Measurements from ENCODE around the gene NKAIN1. TPM values are rescaled to one million over a fixed set of nuclear protein-coding genes. Genes with fewer than 3 reads are reported as not detected.
A peak's percentile ranks its signal among the peaks of the same experiment; 100 is the strongest.

The NKAIN1 gene
- total RNA-seq, 1 experiment from 2014 or later = 20.2 TPM

- H3K27me3 ChIP-seq = no peaks in the 10 kb centered on the region
- H3K4me1 ChIP-seq = peaks cover 18% of the 10 kb centered on the region
- H3K27ac ChIP-seq = peak overlapping the region; percentile 30; the same call in 1 of the 2 replicates
- no peaks in the 10 kb centered on the region for H3K9me3 ChIP-seq (replicated peaks)
- no peaks in the 10 kb centered on the region for H3K36me3 ChIP-seq
- no peak for DNase-seq
- no peak overlapping the region for H3K4me3 ChIP-seq
Measured at GRCh38 chr1:31244326-31244725, 4.6 kb upstream of the NKAIN1 start.

GRCh38 chr1:31243501-31244286, 4.0 kb upstream of the NKAIN1 start:
- Histone ChIP-seq H3K27me3 (no peaks in the 10 kb centered on the region), H3K27ac (peak overlapping the region; percentile 30), H3K4me3 (no peak overlapping the region), H3K36me3 (no peaks in the 10 kb centered on the region), H3K4me1 (peaks cover 18% of the 10 kb centered on the region), H3K9me3 (replicated peaks) (no peaks in the 10 kb centered on the region)
- peak; percentile 63 to 78 for DNase-seq

- no peaks in the 10 kb centered on the region for H3K27me3 ChIP-seq
- no peak overlapping the region for H3K4me3 ChIP-seq
- H3K4me1 ChIP-seq = peaks cover 18% of the 10 kb centered on the region
- no peak overlapping the region for H3K27ac ChIP-seq
- no peaks in the 10 kb centered on the region for H3K9me3 ChIP-seq (replicated peaks)
- no peaks in the 10 kb centered on the region for H3K36me3 ChIP-seq
- no peak for DNase-seq
Measured at GRCh38 chr1:31241321-31241720, 1.6 kb upstream of the NKAIN1 start.

GRCh38 chr1:31238986-31239613, 587 bp downstream of the NKAIN1 start:
- no peaks in the 10 kb centered on the region for H3K36me3 ChIP-seq
- DNase-seq = peak; percentile 60 to 67
- no peaks in the 10 kb centered on the region for H3K27me3 ChIP-seq
- H3K4me3 ChIP-seq = peak overlapping the region; percentile 65
- H3K27ac ChIP-seq = no peak overlapping the region
- peaks cover 9% of the 10 kb centered on the region for H3K4me1 ChIP-seq
- no peaks in the 10 kb centered on the region for H3K9me3 ChIP-seq (replicated peaks)

GRCh38 chr1:31238612-31238985, 1.1 kb downstream of the NKAIN1 start:
- Histone ChIP-seq H3K27ac (no peak overlapping the region), H3K4me1 (peaks cover 4% of the 10 kb centered on the region), H3K36me3 (no peaks in the 10 kb centered on the region), H3K4me3 (peak overlapping the region; percentile 65), H3K9me3 (replicated peaks) (no peaks in the 10 kb centered on the region), H3K27me3 (no peaks in the 10 kb centered on the region)
- DNase-seq = no peak

- no peaks in the 10 kb centered on the region; the same call in 1 of the 2 replicates for H3K4me1 ChIP-seq
- H3K27ac ChIP-seq = no peak overlapping the region
- no peaks in the 10 kb centered on the region for H3K36me3 ChIP-seq
- no peak overlapping the region for H3K4me3 ChIP-seq
- no peaks in the 10 kb centered on the region for H3K9me3 ChIP-seq (replicated peaks)
- H3K27me3 ChIP-seq = no peaks in the 10 kb centered on the region
- DNase-seq = no peak
Measured at GRCh38 chr1:31234870-31235269, 4.8 kb downstream of the NKAIN1 start.

GRCh38 chr1:31234123-31234708, 5.5 kb downstream of the NKAIN1 start:
- no peaks in the 10 kb centered on the region for H3K27me3 ChIP-seq
- no peak for DNase-seq
- H3K4me3 ChIP-seq = no peak overlapping the region
- no peak overlapping the region for H3K27ac ChIP-seq
- no peaks in the 10 kb centered on the region for H3K36me3 ChIP-seq
- H3K4me1 ChIP-seq = peaks cover 6% of the 10 kb centered on the region; the same call in 1 of the 2 replicates
- H3K9me3 ChIP-seq (replicated peaks) = no peaks in the 10 kb centered on the region

GRCh38 chr1:31232689-31233088, 7.0 kb downstream of the NKAIN1 start:
- DNase-seq = no peak
- H3K9me3 ChIP-seq (replicated peaks) = no peaks in the 10 kb centered on the region
- H3K36me3 ChIP-seq = no peaks in the 10 kb centered on the region

GRCh38 chr1:31231802-31232201, 7.9 kb downstream of the NKAIN1 start:
- no peak overlapping the region for H3K27ac ChIP-seq
- no peak for DNase-seq
- H3K4me1 ChIP-seq = peaks cover 28% of the 10 kb centered on the region
- no peak overlapping the region for H3K4me3 ChIP-seq
- no peaks in the 10 kb centered on the region for H3K36me3 ChIP-seq
- no peaks in the 10 kb centered on the region for H3K27me3 ChIP-seq
- H3K9me3 ChIP-seq (replicated peaks) = no peaks in the 10 kb centered on the region

More at GRCh38 chr1:31232689-31233088, 7.0 kb downstream of the NKAIN1 start:
- Histone ChIP-seq H3K27me3 (no peaks in the 10 kb centered on the region), H3K4me3 (no peak overlapping the region), H3K4me1 (peaks cover 20% of the 10 kb centered on the region), H3K27ac (no peak overlapping the region)

GRCh38 chr1:31230378-31230777, 9.3 kb downstream of the NKAIN1 start:
- Histone ChIP-seq H3K27ac (no peak overlapping the region), H3K27me3 (no peaks in the 10 kb centered on the region), H3K4me1 (peaks cover 28% of the 10 kb centered on the region), H3K36me3 (no peaks in the 10 kb centered on the region), H3K4me3 (no peak overlapping the region), H3K9me3 (replicated peaks) (no peaks in the 10 kb centered on the region)
- DNase-seq = no peak

GRCh38 chr1:31228986-31229385, 10.7 kb downstream of the NKAIN1 start:
- Histone ChIP-seq H3K9me3 (replicated peaks) (no peaks in the 10 kb centered on the region), H3K27ac (peak overlapping the region; percentile 86), H3K36me3 (no peaks in the 10 kb centered on the region), H3K4me1 (peaks cover 28% of the 10 kb centered on the region), H3K4me3 (no peak overlapping the region), H3K27me3 (no peaks in the 10 kb centered on the region)
- no peak for DNase-seq

- Histone ChIP-seq H3K4me3 (no peak overlapping the region), H3K4me1 (peaks cover 28% of the 10 kb centered on the region), H3K27me3 (no peaks in the 10 kb centered on the region), H3K36me3 (no peaks in the 10 kb centered on the region), H3K9me3 (replicated peaks) (no peaks in the 10 kb centered on the region), H3K27ac (peak overlapping the region; percentile 86)
- DNase-seq = peak; percentile 98
Measured at GRCh38 chr1:31227891-31228568, 11.7 kb downstream of the NKAIN1 start.

GRCh38 chr1:31224068-31224467, 15.6 kb downstream of the NKAIN1 start:
- peaks cover 43% of the 10 kb centered on the region for H3K4me1 ChIP-seq
- no peak overlapping the region for H3K27ac ChIP-seq
- H3K36me3 ChIP-seq = no peaks in the 10 kb centered on the region
- H3K27me3 ChIP-seq = no peaks in the 10 kb centered on the region
- no peak overlapping the region for H3K4me3 ChIP-seq
- no peaks in the 10 kb centered on the region for H3K9me3 ChIP-seq (replicated peaks)
- no peak for DNase-seq

GRCh38 chr1:31222176-31222575, 17.5 kb downstream of the NKAIN1 start:
- no peaks in the 10 kb centered on the region for H3K27me3 ChIP-seq
- no peak overlapping the region for H3K27ac ChIP-seq
- no peaks in the 10 kb centered on the region for H3K36me3 ChIP-seq
- peaks cover 37% of the 10 kb centered on the region for H3K4me1 ChIP-seq
- H3K4me3 ChIP-seq = no peak overlapping the region
- no peaks in the 10 kb centered on the region for H3K9me3 ChIP-seq (replicated peaks)
- DNase-seq = no peak

- H3K27ac ChIP-seq = no peak overlapping the region
- peak; percentile 49 to 60 for DNase-seq
- H3K9me3 ChIP-seq (replicated peaks) = no peaks in the 10 kb centered on the region
- no peaks in the 10 kb centered on the region for H3K36me3 ChIP-seq
- no peak overlapping the region for H3K4me3 ChIP-seq
- peaks cover 36% of the 10 kb centered on the region for H3K4me1 ChIP-seq
- no peaks in the 10 kb centered on the region for H3K27me3 ChIP-seq
Measured at GRCh38 chr1:31221072-31221471, 18.6 kb downstream of the NKAIN1 start.
